Calu3 (cell line): Measurements from ENCODE around the gene ITGA2. TPM values are rescaled to one million over a fixed set of nuclear protein-coding genes. Genes with fewer than 3 reads are reported as not detected.

Source experiments
- BruUV-seq: library from RNA; stranded (reverse); fragments of 400-500 nt; replicated peaks from 2 replicates; lab custom pipeline; 2021; lab: Mats Ljungman, UMichigan
- CTCF ChIA-PET: fragments of 300-600 bp; sonication (Branson Sonifier 250); formaldehyde crosslinking; loops from one replicate; lab custom pipeline; 2022; ENCODE audit warnings: antibody characterized with exemption; lab: Charles Lee
- DNase-seq: peaks from one replicate; pipeline ENCODE4 v3.0.0; 2022
- H3K27ac Mint-ChIP-seq: one replicate; pipeline ENCODE4 v1.8.0; 2022; ENCODE audit warnings: mixed read lengths; ENCODE audit not compliant: unreplicated experiment
- H3K27me3 Mint-ChIP-seq: one replicate; pipeline ENCODE4 v1.8.0; 2022; ENCODE audit warnings: mixed read lengths; ENCODE audit not compliant: unreplicated experiment
- H3K36me3 Mint-ChIP-seq: one replicate; pipeline ENCODE4 v1.8.0; 2022; ENCODE audit warnings: mild to moderate bottlenecking, moderate library complexity, mixed read lengths; ENCODE audit not compliant: insufficient read depth, unreplicated experiment
- H3K4me1 Mint-ChIP-seq: one replicate; pipeline ENCODE4 v1.8.0; 2022; ENCODE audit warnings: mild to moderate bottlenecking, low read depth, mixed read lengths; ENCODE audit not compliant: unreplicated experiment
- H3K4me3 Mint-ChIP-seq: one replicate; pipeline ENCODE4 v1.8.0; 2022; ENCODE audit warnings: mild to moderate bottlenecking, low read depth, moderate library complexity, mixed read lengths; ENCODE audit not compliant: unreplicated experiment
- H3K9me3 Mint-ChIP-seq: one replicate; pipeline ENCODE4 v1.8.0; 2022; ENCODE audit warnings: low read depth, mixed read lengths; ENCODE audit not compliant: unreplicated experiment
- intact Hi-C: fragments of 100-400 bp; cut with micrococcal nuclease; formaldehyde crosslinking; loops from one replicate; pipeline ENCODE4 v1.10.0; 2022; ENCODE audit not compliant: unreplicated experiment
- total RNA-seq: library from RNA; stranded (reverse); gene quantifications from 2 replicates; pipeline ENCODE4 v1.2.3, GENCODE V29; 2022
- TF ChIP-seq, protein P1 (sequence below): fragments of 200-600 bp; IDR thresholded peaks from one replicate; pipeline ENCODE4 v1.8.0; 2022; ENCODE audit warnings: antibody characterized with exemption; ENCODE audit not compliant: unreplicated experiment

The ITGA2 gene
- total RNA-seq, 1 experiment from 2014 or later, result 91.9 TPM

DNA sequence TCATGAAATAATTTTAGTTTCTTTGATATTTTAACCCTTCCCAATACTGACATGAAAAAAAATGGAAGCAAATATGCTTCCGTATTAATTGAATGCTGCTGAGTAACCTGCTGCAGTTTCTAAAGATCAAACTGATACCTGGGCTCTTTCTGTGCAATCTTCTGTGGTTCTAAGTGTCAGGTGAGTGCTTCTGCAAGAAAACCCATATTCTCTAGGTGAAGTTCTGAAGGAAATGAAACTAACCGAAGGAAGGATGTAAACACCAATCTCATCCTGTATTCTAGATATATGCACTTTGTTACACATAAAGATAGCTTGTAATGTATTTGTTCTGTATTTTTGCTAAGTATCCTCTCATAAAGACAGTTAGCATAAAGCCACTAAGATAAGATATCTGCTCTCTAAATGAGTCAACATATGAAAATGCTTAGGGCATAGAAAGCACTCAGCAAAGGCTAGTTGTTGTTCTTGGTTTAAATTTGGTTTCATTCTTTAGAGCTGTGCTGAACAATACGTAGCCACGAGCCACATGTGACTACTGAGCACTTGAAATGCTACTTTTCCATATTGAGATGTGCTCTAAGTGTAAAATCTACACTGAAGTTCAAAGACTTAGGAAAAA, 52.0 kb downstream of the ITGA2 start:
- Mint-ChIP-seq H3K4me3 (no peak overlapping the region), H3K27ac (no peak overlapping the region), H3K9me3 (no peaks in the 10 kb centered on the region), H3K36me3 (peaks cover 41% of the 10 kb centered on the region), H3K27me3 (no peaks in the 10 kb centered on the region), H3K4me1 (peaks cover 60% of the 10 kb centered on the region)
- no peak for DNase-seq
- TF ChIP-seq, protein P1, sequence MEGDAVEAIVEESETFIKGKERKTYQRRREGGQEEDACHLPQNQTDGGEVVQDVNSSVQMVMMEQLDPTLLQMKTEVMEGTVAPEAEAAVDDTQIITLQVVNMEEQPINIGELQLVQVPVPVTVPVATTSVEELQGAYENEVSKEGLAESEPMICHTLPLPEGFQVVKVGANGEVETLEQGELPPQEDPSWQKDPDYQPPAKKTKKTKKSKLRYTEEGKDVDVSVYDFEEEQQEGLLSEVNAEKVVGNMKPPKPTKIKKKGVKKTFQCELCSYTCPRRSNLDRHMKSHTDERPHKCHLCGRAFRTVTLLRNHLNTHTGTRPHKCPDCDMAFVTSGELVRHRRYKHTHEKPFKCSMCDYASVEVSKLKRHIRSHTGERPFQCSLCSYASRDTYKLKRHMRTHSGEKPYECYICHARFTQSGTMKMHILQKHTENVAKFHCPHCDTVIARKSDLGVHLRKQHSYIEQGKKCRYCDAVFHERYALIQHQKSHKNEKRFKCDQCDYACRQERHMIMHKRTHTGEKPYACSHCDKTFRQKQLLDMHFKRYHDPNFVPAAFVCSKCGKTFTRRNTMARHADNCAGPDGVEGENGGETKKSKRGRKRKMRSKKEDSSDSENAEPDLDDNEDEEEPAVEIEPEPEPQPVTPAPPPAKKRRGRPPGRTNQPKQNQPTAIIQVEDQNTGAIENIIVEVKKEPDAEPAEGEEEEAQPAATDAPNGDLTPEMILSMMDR, result no peak
- CTCF ChIA-PET, result interaction anchor here (1.1 kb wide), 1 partner anchor 54 kb away, joined by 3 read pairs; no protein-coding TSS in a partner anchor
- no TSS peak for BruUV-seq
- intact Hi-C loops, result no loop called here

DNA sequence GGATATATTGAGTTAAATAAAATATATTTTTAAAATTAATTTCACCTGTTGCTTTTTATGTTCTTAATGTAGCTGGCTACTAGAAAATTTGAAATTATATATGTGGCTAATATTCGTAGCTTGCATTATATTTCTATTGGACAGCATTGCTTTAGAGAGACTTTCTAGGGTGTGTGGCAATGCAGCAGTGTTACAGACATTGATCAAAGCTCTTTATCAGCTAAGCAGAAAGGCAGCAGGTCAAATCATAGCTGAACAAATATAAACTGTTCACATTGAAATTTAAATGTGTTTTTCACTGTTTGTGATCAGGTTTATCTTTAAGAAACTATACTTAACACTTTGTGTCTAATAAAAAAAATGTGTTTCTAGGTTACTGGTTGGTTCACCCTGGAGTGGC, 52.6 kb downstream of the ITGA2 start:
- no peak overlapping the region for H3K27ac Mint-ChIP-seq
- CTCF ChIA-PET, result interaction anchor here (1.1 kb wide), 1 partner anchor 54 kb away, joined by 3 read pairs; no protein-coding TSS in a partner anchor
- H3K27me3 Mint-ChIP-seq, result no peaks in the 10 kb centered on the region
- no peak for DNase-seq
- H3K36me3 Mint-ChIP-seq, result peaks cover 35% of the 10 kb centered on the region
- TF ChIP-seq, protein P1, result no peak
- no peak overlapping the region for H3K4me3 Mint-ChIP-seq
- BruUV-seq, result no TSS peak
- no peaks in the 10 kb centered on the region for H3K9me3 Mint-ChIP-seq
- peaks cover 54% of the 10 kb centered on the region for H3K4me1 Mint-ChIP-seq
- intact Hi-C loops, result no loop called here

DNA sequence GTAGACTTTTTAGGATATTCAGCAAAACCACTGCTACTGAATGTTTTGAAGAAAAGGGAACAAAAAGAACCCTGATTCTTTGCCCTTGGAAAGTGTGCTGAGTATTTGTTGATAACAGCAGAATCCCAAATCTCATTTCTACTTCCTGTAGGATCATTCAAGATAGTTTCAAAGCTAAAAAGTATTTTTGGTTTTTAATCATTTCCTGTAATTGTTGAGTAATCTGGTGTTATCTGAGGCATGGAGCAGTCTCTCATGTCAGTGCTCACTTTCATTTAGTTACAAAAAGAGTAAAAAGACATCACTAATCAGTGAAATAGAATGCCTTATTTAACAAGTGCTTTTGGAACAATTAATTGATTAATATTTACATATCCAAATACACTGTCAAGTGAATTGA, 56.1 kb downstream of the ITGA2 start:
- Mint-ChIP-seq H3K27ac (no peak overlapping the region), H3K4me1 (peaks cover 23% of the 10 kb centered on the region), H3K27me3 (no peaks in the 10 kb centered on the region), H3K9me3 (no peaks in the 10 kb centered on the region), H3K4me3 (no peak overlapping the region), H3K36me3 (peaks cover 34% of the 10 kb centered on the region)
- CTCF ChIA-PET, result no interaction called here
- intact Hi-C loops, result no loop called here
- no TSS peak for BruUV-seq
- TF ChIP-seq, protein P1, result no peak
- DNase-seq, result no peak

DNA sequence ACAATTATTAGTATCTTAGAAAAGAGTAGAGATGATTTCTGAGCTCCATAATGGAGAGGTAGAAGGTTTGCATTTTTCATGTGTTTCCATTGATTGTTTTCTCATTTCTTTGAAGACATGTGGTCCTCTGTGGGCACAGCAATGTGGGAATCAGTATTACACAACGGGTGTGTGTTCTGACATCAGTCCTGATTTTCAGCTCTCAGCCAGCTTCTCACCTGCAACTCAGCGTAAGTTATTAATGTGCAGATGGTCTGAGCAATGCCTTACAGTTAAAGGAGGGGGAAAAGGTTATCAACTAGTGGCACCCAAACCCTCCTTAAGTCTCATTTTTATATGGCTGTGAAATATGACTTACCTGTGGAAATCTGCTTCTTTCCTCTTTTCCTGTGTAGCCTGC, 59.1 kb downstream of the ITGA2 start:
- Mint-ChIP-seq H3K27me3 (no peaks in the 10 kb centered on the region), H3K4me3 (no peak overlapping the region), H3K27ac (no peak overlapping the region), H3K36me3 (peaks cover 32% of the 10 kb centered on the region), H3K9me3 (no peaks in the 10 kb centered on the region), H3K4me1 (peaks cover 5% of the 10 kb centered on the region)
- TF ChIP-seq, protein P1, result no peak
- CTCF ChIA-PET, result interaction anchor here (0.7 kb wide), 1 partner anchor 289 kb away, joined by 4 read pairs; no protein-coding TSS in a partner anchor
- BruUV-seq, result no TSS peak
- DNase-seq, result no peak
- intact Hi-C loops, result no loop called here
